ENCODE measurements around the gene KIAA1958. TPM values are rescaled to one million over a fixed set of nuclear protein-coding genes. Genes with fewer than 3 reads are reported as not detected.

The KIAA1958 gene
- total and polyA plus RNA-seq, 2 of the 4 experiments (the other 2 are of a cell fraction), result 0.65 to 1.8 TPM

DNA sequence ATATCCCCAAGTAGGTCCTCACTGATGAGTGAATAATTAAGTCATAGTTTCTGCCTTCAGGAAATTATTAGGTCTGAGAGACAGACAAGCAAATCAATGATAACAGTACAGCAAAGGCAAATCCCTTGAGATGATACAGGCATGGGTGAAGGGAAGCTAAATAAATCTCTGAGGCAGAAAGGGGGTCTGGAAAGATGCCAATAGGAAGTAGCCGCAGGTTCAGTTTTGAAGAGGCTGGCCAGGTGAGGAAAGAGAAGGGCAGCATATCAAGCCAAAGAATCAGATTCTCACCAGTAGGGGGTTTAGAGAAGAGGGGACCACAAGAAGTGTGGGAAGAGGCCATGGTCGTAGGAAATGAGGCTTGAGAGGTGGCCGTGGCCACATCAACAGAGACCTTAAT, 85.8 kb downstream of the KIAA1958 start:
- Histone ChIP-seq H3K4ac (ENCODE audit: low read depth, low read length) (no peak overlapping the region), H2BK20ac (ENCODE audit: low read depth, low read length) (no peak overlapping the region), H2AFZ (replicated peaks; ENCODE audit: low read length, poor library complexity) (no peak overlapping the region), H2BK5ac (ENCODE audit: low read depth, low read length, poor library complexity, severe bottlenecking) (no peak overlapping the region), H4K5ac (ENCODE audit: low read depth, low read length) (no peak overlapping the region), H3K9ac (ENCODE audit: low read depth, low read length) (no peak overlapping the region), H3K9me3 (ENCODE audit: control insufficient read depth, insufficient read depth, low read length) (no peaks in the 10 kb centered on the region), H3K79me1 (ENCODE audit: low read depth in 1 of 2, low read length in 2 of 2) (no peaks in the 10 kb centered on the region), H3K4me2 (ENCODE audit: low read depth, low read length) (no peak overlapping the region), H3K4me1 (ENCODE audit: control insufficient read depth, insufficient read depth, low read length) (peaks cover 2% of the 10 kb centered on the region; the same call in 1 of the 2 replicates), H3K23ac (ENCODE audit: low read depth, low read length) (no peak overlapping the region), H2AK9ac (replicated peaks; ENCODE audit: low read depth, low read length, poor library complexity) (no peak overlapping the region), H2BK15ac (ENCODE audit: low read depth, low read length) (no peak overlapping the region), H3K27me3 (ENCODE audit: control insufficient read depth, insufficient read depth, low read length) (no peaks in the 10 kb centered on the region), H3K56ac (ENCODE audit: extremely low read depth, insufficient read depth, low read length) (no peak overlapping the region), H3K4me3 (ENCODE audit: insufficient read depth, low read depth, low read length) (no peak overlapping the region), H4K91ac (ENCODE audit: insufficient read depth, low read depth, low read length) (no peak overlapping the region), H3K14ac (replicated peaks; ENCODE audit: low read depth, low read length) (no peak overlapping the region), H3K18ac (ENCODE audit: low read depth, low read length) (no peak overlapping the region), H2BK120ac (ENCODE audit: low read depth, low read length) (no peak overlapping the region), H4K8ac (ENCODE audit: low read depth in 2 of 2, low read length in 2 of 2) (no peak overlapping the region), H3K36me3 (ENCODE audit: control insufficient read depth, insufficient read depth, low read length) (no peaks in the 10 kb centered on the region), H2AK5ac (ENCODE audit: low read depth, low read length) (no peak overlapping the region), H4K20me1 (ENCODE audit: insufficient read depth, low read length) (no peaks in the 10 kb centered on the region), H3K27ac (ENCODE audit: insufficient read depth, low read length) (no peak overlapping the region), H3K9me1 (ENCODE audit: insufficient read depth, low read length) (no peaks in the 10 kb centered on the region)
- intact Hi-C loops (cut with micrococcal nuclease), result no loop called here
- ATAC-seq (ENCODE audit: low read depth) (no peak), DNase-seq (no peak)
- ChIA-PET CTCF (no interaction called here), POLR2A (ENCODE audit: unreplicated experiment) (no interaction called here)
- TF ChIP-seq MAZ (IDR thresholded peaks at IDR 0.05; ENCODE audit: borderline replicate concordance, low read depth, low read length), result no peak
- no peak for TF ChIP-seq BHLHE40 (IDR thresholded peaks at IDR 0.05; ENCODE audit: low read depth, low read length)
- TF ChIP-seq NFE2L2 (IDR thresholded peaks at IDR 0.05; ENCODE audit: low read depth, low read length), result no peak
- no peak for TF ChIP-seq ELK1 (IDR thresholded peaks at IDR 0.05; ENCODE audit: borderline replicate concordance, low read depth, low read length)
- no CpG with 5 or more reads among the region's 3 CpGs for WGBS, 2 experiments (ENCODE audit: extremely low coverage in 2 of 2, insufficient read length in 1 of 2)
- in situ Hi-C loops (cut with MboI; ENCODE audit: low sequenced_read_pairs), result no loop called here
- no TSS peak for BruUV-seq (replicated peaks)
- dilution Hi-C loops (cut with HindIII; ENCODE audit: low sequenced_read_pairs, unreplicated experiment), result no loop called here
